Measurements from ENCODE around the gene IL19.
"Not testable (repeated sequence)": the region's sequence is repeated elsewhere in the genome, so short reads cannot be mapped to it uniquely, and the experiment has no call there.

IL19 gene

GRCh38 chr1:206741142-206741701 is 29.4 kb upstream of the IL19 start:
- no peak for DNase-seq (ENCODE audit: low spot score)

GRCh38 chr1:206742719-206743383 is 27.7 kb upstream of the IL19 start:
- DNase-seq (ENCODE audit: low spot score) = no peak

GRCh38 chr1:206744683-206745082 is 25.9 kb upstream of the IL19 start:
- DNase-seq (ENCODE audit: low spot score) = no peak

DNA sequence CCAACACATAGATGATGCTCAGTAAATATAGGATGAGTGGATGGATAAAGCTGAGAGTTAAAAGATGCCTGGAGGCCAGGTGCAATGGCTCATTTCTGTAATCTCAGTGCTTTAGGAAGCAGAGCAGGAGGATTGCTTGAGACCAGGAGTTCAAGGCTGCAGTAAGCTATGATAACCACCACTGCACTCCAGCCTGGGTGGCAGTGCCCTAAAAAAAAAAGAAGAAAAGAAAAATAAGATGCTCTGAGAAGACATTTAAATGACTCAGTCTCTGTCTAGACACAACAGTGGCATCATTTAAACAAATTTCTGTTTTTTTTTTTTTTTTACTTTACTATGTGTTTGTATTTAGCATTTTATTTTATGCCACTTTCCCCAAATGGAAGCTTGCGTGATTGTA is 25.3 kb upstream of the IL19 start:
- no peak for DNase-seq (ENCODE audit: low spot score)

GRCh38 chr1:206748348-206749030 is 22.1 kb upstream of the IL19 start:
- DNase-seq (ENCODE audit: low spot score) = no peak

- DNase-seq (ENCODE audit: low spot score) = no peak
Measured at GRCh38 chr1:206751891-206752290, 18.7 kb upstream of the IL19 start.

DNA sequence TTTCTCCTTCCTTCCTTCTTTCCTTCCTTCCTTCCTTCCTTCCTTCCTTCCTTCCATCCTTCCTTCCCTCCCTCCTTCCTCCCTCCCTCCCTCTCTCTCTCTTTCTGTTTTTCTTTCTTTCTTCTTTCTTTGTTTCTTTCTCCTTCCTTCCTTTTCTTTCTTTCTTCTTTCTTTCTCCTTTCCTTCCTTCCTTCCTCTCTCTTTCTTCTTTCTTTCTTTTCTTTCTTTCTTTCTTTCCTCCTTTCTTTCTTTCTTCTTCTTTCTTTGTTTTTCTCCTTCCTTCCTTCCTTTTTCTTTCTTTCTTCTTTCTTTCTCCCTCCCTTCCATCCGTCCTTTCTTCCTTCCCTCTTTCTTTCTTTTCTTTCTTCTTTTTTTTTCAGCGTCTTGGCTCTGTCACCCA is 18.1 kb upstream of the IL19 start:
- DNase-seq (ENCODE audit: low spot score) = no peak

DNA sequence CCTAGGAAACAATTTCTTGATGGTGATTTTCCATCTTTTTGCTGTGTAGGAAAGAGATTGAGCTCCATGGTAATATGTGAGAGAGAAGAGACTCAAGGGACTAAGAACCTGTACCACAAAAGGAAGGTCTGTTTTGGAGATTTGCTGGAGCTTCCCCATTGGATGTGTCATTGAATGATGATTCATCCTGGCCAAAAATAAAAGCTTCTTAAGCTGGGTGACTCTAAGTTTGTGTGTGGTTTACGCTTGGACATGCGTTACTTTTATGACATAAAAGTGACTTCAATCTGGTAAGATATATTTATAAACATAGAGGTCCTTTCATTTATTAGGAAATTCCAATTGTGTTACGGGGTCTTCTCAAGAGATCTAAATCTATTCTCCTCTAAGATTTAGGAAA is 17.4 kb upstream of the IL19 start:
- DNase-seq (ENCODE audit: low spot score) = no peak

- DNase-seq (ENCODE audit: low spot score) = no peak
Measured at GRCh38 chr1:206754011-206754410, 16.6 kb upstream of the IL19 start.

GRCh38 chr1:206757524-206758266 is 12.9 kb upstream of the IL19 start:
- DNase-seq (ENCODE audit: low spot score) = no peak

DNA sequence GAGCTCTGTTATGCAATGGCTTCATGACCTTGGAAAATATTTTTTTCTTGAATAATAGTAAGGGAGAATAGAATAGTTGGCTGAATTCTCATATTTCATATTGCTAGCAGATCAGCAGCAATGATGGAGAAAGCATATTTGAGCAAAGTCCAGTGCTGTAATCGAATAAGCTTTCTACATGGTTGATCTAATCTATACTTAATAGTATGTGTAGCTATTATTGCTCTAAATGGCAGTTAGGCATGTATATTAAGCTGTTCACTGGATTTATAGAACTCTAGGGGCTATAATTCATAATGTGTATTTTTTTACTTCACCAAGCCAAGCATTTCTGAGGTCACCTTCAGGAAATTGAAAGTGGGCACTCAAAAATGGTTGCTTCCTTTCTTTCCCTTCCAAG is 10.0 kb upstream of the IL19 start:
- no peak for DNase-seq (ENCODE audit: low spot score)

GRCh38 chr1:206761159-206761768 is 9.3 kb upstream of the IL19 start:
- DNase-seq (ENCODE audit: low spot score) = no peak

GRCh38 chr1:206762741-206763364 is 7.7 kb upstream of the IL19 start:
- DNase-seq (ENCODE audit: low spot score) = not testable (repeated sequence)

- DNase-seq (ENCODE audit: low spot score) = not testable (repeated sequence)
Measured at GRCh38 chr1:206765771-206766170, 4.8 kb upstream of the IL19 start.

GRCh38 chr1:206766251-206766856 is 4.2 kb upstream of the IL19 start:
- DNase-seq (ENCODE audit: low spot score) = no peak

DNA sequence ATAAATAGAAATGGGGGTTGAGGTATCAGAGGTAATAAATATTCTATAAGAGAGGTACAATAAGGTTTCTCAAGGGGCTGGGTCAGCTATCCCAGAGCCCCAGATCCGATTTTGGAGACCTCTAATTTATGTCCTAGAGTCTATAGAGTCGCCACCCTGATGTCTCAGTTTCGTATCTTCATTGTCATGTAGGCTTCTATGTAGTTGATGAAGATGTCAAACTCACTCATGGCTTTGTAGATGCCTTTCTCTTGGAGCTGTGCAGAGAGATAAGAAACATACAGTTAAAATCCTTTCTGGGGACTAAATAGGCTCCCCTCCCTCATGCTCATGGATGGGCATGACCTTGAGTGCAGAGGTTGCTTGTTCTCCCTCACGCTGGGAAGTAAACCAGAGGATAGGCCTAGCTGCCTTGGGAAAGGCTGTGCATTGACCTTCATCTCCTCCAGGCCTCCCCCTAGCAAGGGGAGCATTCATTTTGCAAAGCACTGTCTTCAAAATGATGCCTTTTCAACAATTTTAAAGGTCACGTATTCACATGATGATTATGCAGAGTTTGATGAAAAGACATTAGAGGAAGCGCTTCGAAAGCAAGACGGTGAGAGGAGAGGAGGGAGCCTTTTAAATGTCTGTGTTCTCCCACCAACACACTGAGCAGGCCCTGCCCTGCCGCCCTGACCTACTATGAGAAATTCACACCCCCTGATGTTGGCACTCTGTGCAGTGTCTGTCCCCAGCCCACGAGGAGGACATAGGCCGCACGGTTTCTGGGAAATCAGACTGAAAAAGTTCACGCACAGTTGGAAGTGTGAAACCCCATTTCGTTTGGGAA is 1.9 kb upstream of the IL19 start:
- DNase-seq (ENCODE audit: low spot score) = no peak

GRCh38 chr1:206769304-206769731 is 1.3 kb upstream of the IL19 start:
- no peak for DNase-seq (ENCODE audit: low spot score)

DNA sequence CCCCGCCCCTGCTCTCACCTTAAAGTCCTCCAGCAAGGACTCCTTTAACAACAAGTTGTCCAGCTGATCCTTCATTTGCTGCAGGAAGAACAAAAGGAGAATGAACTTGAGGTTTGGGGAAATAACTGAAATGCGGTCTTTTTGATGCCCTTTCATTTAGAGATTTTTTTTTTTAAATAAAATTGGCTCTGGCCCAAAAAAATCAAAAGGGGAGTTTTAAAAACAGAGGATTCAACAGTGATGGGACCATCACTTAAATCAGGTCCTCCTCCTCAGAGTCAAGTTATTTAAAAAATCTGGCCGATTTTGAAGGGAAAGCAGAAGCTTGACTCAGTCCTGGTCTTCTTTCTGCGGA is 742 bp downstream of the IL19 start:
- no peak for DNase-seq (ENCODE audit: low spot score)

- peak; percentile 40 for DNase-seq (ENCODE audit: low spot score)
Measured at GRCh38 chr1:206772243-206772937, 1.8 kb downstream of the IL19 start, which contains the start of gene IL10. Gene IL10, minus strand, starts transcription at chr1:206772494. Its CDS starts 59 bp downstream, at chr1:206772435.

DNA sequence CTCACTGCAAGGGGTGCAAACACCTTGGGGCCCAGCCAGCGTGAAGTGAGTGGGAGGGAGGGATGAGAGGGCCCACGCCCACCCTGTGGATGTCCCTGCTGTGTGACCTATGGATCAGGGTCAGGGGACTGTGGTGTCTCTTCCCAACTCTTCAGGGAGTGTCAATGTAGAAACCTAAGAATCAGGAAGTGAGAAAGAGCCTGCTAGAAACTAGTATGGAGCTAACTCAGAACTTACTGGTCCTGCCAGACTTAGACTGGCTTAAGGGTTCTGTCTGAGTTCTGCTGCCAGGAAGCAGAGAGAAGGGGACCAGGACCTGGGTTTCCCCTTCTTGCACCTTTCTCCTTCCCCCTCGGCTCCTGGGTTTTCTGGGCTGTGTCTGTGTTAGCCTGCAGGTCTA is 3.5 kb downstream of the IL19 start:
- peak; percentile 55 for DNase-seq (ENCODE audit: low spot score)

Data from left forelimb (tissue), 1 donor.